Hypothalamus (tissue), 51 donors: ENCODE data around the gene TYRP1.
"Not testable (repeated sequence)": the region's sequence is repeated elsewhere in the genome, so short reads cannot be mapped to it uniquely, and the experiment has no call there.

ENCODE experiments used
- DNase-seq, 51 donors: peaks; one replicate each; lab custom pipeline; 2025; lab: John Stamatoyannopoulos, UW

TYRP1 gene, protein sequence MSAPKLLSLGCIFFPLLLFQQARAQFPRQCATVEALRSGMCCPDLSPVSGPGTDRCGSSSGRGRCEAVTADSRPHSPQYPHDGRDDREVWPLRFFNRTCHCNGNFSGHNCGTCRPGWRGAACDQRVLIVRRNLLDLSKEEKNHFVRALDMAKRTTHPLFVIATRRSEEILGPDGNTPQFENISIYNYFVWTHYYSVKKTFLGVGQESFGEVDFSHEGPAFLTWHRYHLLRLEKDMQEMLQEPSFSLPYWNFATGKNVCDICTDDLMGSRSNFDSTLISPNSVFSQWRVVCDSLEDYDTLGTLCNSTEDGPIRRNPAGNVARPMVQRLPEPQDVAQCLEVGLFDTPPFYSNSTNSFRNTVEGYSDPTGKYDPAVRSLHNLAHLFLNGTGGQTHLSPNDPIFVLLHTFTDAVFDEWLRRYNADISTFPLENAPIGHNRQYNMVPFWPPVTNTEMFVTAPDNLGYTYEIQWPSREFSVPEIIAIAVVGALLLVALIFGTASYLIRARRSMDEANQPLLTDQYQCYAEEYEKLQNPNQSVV

DNA sequence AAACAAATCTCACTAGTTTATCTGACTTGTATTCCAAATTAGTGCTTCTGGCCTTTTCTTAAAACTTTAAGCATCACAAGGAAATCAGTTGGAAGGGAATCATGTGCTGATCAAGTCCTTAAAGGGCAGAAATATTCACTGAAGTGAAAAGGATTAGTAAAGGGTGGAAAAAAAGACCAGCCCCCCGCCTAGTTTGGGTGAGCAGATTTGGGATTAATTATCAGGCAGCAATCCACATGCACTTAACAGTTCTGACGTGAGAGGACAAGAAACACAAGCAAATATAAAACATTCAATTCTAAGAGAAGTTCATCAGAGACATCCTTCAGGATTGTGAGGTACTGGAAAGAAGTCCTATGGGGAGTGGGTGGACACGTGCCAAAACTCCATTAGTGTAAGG lies at the start of gene TYRP1:
TYRP1 (plus strand) TSS at position 245 of the 400 bp plus-strand sequence. CDS start 612 bp downstream, outside the sequence.
- no peak for DNase-seq

DNA sequence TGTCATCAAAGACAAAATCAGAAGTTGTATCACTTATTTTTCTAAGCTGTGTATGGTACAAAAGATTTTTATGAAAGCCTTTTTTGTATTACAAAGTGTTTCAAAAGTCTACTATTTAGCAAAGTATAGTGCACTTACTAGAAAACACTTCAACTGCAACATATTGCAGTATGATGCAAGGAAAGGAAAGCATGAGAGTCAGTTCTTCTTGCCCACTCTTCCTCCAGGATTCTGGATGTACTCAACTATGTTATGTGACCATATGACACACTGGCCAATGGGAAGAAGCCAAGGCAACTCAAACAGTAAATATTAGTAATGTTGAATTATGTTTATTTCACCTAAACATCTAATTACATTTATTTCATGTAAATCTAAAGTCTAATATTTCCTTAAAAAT lies 49.5 kb upstream of the TYRP1 start:
- DNase-seq: no peak

DNA sequence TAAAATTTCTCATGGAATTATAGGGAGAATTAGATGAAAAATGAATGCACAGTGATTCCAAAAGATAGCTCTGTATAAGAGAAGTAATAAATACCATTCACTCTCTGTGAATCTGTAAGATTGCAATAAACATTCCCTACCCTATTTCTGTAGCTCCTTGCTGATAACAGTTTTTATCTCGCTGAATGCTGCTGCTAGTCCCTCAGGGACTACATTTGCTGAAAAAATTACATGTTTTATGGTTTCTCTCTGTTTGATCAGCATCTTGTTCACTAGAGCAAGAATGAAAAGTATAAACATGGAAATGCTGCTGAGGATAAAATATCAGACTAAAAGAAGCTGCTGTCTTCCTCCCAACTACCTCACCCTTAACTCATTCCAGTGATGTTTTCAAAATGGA lies 44.3 kb upstream of the TYRP1 start:
- DNase-seq: no peak

DNA sequence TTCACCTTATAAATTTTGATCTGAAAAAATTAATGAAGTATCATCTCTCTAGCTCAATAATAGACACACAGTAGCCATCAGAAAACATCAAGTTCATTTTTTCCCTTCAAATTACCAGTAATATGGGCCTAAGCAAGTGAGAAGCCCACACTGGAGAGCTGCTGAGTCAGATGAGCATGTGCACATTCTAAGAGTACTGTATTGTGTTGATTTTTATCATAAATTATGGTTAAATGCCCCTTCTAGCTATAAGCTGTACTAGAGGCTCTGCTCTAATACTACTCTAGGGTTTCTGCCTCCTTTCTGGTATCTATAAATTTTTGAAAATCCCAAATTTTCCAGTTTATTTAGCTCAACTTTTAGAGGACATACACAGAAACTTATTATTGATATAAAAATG lies 42.1 kb upstream of the TYRP1 start:
- DNase-seq: no peak

DNA sequence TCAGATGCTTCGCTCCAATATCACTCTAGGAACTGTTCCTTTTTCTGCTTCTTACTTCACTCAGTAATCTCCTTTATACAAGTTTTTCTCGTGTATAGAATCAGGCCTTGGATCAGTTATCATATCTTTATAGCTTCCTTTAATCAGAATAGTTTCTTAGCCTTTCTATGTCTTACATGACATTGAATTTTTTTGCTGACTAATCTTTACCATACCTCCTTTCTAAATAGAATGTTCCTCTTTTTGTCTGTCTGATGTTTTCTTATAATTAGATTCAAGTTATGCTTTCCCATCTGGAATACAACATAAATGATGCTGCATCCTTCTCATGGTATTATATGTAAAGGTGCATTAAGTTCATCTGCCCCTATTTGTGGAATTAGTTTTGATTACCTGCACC lies 40.2 kb upstream of the TYRP1 start:
- no peak for DNase-seq

DNA sequence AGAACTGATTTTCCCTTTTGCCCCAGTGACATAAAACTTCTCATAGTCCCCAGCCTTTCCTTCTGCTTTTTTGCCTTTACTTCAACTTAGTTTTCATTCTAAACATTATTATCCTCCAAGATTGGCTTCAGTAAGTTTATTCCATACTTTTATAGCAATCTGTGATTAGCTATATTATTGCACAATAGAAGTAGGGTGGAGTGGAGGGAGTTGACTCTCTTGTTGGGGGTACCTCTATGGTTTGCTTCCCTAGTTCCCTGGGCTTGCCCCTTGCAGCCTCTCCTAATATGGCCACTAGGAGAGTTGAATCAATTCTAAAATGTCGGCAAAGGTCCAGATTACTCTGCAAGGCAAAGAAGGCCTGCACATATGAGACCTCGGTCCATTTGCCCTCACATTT lies 36.4 kb upstream of the TYRP1 start:
- DNase-seq: no peak

DNA sequence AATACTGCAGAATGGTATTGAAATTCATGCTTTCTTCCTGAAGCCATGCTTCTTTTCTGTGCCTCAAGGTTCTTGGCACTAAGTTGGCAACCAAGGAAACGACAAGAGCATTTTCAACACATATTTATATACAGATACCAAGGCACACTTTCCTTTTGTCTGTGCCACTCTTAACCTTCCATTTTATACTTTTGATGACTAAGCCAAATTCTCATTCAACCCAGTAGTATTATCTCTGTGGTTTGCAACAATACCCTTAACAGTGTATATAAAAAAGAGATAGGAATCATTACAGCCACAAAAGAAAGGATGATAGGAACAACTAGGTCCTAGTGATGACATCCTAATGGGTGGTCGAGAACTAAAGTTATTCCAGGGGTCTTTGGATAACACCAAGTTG lies 36.0 kb upstream of the TYRP1 start:
- DNase-seq: no peak

DNA sequence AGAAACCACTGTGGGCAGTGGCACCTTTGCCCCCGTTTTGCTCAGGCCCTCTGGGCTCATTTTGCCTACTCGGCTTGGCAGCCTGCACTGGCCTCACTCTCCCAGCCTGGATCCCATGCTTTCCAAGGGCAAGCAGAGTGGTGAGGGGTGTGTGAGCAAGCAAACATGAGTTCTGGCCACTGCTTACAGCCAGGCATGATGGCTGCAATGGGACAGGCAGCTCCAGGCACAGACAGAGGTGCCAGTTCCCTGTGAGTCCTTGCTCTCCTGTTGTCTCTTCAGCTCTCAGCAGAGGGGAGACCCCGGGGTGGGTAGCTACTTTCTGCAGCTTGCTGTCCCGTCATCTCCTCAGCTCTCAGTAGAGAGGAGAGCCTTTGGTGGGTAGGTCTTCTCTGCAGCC lies 35.2 kb upstream of the TYRP1 start:
- no peak for DNase-seq

DNA sequence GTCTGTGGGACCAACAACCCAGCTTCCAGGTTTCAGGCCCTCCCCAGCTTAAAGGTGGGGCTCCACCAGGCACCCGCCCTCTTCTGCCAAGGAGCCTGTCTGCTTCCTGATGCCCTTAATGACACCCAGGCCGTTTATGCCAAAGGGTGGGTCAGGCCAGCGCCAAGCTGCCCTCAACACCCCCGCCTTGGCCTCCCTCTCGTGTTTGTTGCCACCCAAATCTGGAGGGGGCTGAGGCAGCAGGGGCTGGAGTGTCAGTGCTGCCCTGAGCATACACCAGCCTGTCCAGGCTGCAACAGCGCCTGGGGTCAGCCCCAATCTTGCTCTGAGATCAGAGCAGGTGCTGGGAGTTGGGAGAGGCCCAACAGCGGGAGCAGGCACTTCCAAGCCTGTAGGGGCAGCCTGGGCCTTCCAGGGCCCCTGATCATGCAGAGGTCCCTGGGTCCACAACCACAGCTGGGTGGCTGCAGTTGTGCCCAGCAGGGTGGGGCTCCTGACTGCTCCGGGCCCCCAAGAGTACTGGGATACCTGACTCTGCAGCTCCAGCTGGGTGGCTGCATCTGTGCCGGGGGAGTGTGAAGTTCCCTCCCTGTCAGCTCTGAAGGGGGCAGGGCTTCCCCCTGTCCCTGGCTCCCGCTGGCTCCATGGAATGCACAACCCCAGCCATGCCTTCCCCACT lies 34.5 kb upstream of the TYRP1 start:
- DNase-seq: no peak

DNA sequence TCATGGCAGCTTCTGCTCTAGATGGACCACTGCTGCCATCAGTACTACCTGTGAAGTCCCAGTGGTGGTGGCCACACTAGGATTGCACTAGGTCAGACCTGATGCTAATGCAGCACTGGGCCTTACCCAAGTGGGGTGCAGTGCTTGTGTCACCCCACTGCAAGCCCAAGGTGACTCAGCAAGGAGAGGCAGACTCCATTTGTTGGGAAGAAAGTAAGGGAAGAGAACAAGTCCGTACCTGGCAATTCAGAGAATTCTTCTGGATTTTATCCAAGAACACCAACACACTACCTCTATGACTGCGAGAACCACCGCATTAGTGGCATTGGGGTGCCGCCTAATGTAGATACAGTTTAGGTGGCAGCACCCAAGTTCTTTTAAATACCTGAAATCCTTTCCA lies 34.0 kb upstream of the TYRP1 start:
- DNase-seq: no peak

DNA sequence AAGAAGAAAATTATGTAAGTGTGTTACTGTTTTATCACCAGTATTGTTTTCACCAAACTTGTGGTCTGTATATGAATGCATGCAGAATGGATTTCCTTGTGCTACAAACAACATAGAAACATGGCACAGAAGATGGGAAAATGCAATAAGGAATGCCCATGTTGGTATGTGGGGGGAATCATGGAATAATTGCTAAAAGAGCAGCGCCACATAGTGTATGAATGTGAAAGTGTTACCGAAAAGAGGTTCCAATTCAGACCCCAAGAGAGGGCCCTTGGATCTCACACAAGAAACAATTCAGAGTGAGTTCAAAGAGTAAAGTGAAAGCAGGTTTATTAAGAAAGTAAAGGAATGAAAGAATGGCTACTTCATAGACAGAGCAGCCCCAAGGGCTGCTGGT lies 26.4 kb upstream of the TYRP1 start:
- DNase-seq: no peak

DNA sequence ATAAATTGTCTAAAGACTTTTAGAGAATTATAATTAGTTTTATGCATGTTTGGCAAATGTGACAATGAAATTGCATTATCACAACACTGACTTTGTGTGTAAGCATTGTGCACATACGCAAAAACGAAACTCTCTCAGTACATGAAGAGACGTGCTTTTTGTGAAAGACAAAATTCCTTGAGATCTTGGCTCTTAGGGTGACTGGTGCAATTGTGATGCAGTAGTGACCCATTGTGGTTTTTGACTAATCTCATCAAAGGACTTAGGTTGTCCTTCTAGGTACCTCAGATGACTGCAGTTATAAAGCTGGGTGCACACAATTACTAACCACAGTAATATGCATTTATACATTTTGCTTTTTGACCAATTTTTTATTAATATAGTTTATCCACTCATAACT lies 25.3 kb upstream of the TYRP1 start:
- DNase-seq: no peak

DNA sequence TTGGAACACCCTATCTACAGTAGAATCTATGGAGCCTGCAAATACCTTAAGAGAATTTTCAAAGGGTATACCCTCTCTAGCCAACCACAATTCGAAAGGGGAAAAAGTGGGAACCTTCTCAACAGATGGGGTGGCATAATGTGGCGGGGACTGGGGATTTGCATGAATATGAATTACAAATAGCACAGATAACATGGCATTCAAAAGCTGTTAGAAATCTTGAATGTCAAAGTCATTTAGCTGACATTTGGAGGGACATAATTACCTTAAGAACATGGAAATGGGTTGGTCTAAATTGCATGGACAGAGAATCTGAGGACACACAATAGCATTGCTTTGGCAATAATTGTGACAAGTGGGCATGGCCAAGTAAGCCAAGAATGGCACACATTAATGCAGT lies 23.2 kb upstream of the TYRP1 start:
- no peak for DNase-seq

DNA sequence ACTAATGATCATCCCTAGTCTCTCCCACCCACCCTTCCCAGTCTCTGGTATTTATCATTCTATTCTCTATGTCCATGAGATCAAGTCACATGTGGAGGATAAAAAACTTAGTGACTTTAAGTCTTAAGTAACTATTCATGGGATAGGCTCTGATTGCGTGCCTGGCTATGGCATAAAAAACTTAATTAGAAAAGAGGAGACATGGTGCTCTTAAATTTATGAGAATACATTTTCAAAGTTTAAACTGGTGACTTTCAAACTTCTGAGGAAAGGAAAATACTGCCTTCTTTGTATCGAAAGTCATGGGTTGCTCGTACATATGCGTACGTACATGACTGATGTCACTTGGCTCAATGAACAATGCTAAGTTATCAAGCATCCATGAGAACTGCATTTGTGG lies 18.2 kb upstream of the TYRP1 start:
- DNase-seq: no peak

DNA sequence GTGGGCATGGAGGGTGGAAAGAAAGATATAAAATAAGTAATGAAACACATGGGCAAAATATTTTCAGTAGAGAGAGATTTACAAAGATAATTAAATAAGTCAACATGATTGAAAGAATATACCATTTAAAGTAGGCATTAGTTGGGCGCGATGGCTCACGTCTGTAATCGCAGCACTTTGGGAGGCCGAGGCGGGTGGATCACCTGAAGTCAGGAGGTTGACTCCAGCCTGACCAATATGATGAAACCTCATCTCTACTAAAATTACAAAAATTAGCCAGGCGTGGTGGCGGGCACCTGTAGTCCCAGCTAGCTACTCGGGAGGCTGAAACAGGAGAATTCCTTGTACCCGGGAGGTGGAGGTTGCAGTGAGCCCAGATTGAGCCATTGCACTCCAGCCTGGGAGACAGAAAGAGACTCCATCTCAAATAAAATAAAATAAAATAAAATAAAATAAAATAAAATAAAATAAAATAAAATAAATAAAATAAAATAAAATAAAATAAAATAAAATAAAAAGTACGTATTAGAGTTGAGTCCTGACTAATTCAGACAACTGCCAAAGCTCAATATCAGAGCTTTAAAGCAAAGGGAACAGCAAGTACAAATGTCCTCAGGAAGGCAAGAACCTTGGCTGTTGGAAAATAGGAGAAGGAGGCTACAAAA lies 15.6 kb upstream of the TYRP1 start:
- DNase-seq: not testable (repeated sequence)

DNA sequence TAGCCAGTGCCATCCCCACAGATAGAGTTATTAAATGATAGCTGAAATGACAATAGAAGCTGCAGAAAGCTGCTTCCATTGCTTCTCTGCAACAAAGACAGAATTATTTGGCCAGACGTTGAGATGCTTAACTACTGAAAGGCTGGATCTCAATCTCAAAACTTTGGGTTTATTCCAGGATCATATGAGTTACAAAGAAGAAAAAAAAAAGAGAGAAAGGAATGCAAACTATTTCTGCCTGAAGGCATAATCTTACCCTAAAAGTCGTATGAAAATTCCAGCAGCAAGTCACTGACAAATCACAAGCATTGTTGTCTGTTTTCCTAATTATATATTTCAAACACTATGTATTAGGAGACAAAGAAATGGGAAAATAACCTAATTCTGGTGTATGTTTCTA lies 12.8 kb upstream of the TYRP1 start:
- DNase-seq: no peak

DNA sequence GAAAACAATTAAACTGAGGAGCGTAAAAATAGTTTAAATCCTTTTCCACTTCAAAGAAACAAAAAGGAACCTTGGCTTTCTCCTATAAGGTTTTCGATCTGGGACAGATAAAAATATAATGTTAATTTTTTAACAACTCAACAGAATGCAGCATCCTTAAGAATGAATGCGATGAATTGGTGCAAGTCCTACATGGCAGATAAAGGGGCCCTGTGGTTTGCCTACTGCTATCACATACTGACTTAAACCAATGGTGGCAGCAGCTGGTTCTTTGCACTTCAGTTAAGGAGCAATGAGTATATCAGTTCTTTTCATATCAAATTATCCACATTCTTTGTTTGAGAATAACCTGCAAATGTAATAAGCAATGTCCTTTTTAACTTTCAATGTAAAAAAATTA lies 12.4 kb upstream of the TYRP1 start:
- no peak for DNase-seq

DNA sequence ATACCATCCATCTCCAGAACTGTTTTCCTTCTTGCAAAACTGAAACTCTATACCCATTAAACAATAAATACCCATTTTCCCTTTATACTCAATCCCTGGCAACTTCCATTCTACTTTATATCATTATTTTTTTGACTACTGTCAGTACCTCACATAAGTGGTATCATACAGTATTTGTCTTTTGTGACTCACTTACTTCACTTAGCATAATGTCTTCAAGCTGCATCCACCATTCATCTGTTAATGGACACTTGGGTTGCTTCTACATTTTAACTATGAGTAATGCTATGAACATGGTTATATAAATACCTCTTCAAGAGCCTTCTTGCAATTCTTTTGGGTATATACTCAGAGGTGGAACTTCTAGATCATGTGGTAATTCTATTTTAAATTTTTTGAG lies 11.6 kb upstream of the TYRP1 start:
- DNase-seq: no peak

DNA sequence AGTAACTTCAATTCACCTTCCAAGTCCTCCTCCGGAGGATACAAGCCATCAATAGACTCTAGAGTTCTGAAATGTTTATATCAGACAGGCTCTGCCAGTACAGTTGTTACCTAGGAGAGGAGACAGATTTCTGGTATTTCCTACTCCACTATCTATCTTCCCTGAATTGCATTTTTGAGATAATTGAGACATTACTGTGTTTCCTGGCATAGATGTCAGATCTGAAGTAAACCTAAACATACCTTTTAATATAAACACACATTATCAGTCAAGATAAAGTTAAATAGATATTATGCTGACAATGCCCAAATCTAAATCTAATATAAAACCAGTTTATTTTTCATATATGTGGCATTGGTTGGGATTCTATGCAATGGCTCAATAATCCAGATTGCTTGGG lies 8.2 kb upstream of the TYRP1 start:
- no peak for DNase-seq

DNA sequence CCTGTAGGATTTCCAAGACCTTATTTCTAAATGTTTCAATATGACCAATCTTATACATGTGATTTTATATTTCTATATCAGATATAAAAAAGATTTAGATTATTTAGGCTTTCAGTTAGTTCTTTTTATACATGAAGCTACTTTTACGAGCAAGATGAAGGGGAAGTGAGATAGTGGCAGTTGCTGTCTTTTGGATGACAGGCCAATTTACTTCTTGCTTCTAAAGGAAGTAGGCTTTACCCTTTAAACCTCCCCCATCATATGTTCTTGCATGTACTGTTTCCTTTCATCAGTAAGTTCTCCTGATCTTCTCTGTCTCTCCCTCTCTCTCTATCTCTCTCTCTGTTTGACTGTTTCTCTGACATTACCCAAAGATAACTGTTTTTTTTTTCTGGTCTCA lies 4.0 kb upstream of the TYRP1 start:
- DNase-seq: no peak

DNA sequence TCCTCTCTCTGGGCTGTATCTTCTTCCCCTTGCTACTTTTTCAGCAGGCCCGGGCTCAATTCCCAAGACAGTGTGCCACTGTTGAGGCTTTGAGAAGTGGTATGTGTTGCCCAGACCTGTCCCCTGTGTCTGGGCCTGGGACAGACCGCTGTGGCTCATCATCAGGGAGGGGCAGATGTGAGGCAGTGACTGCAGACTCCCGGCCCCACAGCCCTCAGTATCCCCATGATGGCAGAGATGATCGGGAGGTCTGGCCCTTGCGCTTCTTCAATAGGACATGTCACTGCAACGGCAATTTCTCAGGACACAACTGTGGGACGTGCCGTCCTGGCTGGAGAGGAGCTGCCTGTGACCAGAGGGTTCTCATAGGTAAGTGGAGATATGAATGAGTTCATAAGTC lies 828 bp downstream of the TYRP1 start:
- no peak for DNase-seq

DNA sequence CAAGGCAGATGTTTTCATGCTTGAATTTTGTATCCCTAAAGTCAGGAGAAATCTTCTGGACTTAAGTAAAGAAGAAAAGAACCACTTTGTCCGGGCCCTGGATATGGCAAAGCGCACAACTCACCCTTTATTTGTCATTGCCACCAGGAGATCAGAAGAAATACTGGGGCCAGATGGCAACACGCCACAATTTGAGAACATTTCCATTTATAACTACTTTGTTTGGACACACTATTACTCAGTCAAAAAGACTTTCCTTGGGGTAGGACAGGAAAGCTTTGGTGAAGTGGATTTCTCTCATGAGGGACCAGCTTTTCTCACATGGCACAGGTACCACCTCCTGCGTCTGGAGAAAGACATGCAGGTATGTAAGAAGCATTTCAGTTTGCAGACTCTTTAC lies 2.3 kb downstream of the TYRP1 start:
- no peak for DNase-seq
